GM10266 (cell line): ENCODE measurements around the gene NAGLU.

Experiments used
- DNase-seq: peaks from one replicate; pipeline ENCODE4 v3.0.0; 2012; ENCODE audit errors: extremely low spot score
- CTCF ChIP-seq: IDR thresholded peaks from 2 replicates; pipeline ENCODE4 v1.5.1; 2012; ENCODE audit warnings: mild to moderate bottlenecking, low read depth; ENCODE audit not compliant: control insufficient read depth, insufficient read depth; ENCODE audit errors: missing control alignments

Gene NAGLU

GRCh38 chr17:42577532-42578281, 41.7 kb downstream of the NAGLU start, which contains the start of gene PSMC3IP:
Gene PSMC3IP (minus strand): TSS chr17:42577729. CDS start chr17:42577686, 43 bp downstream.
- peak; percentile 95 for DNase-seq
- peak; percentile 33 for TF ChIP-seq CTCF

- peak; percentile 84 for DNase-seq
- peak; percentile 78 for TF ChIP-seq CTCF
Observed at GRCh38 chr17:42578282-42578869, 42.3 kb downstream of the NAGLU start.

GRCh38 chr17:42579794-42580551, 43.9 kb downstream of the NAGLU start:
- DNase-seq, result no peak
- no peak for TF ChIP-seq CTCF

GRCh38 chr17:42581744-42582270, 45.8 kb downstream of the NAGLU start:
- DNase-seq, result no peak
- no peak for TF ChIP-seq CTCF

- no peak for DNase-seq
- no peak for TF ChIP-seq CTCF
Observed at GRCh38 chr17:42584880-42585279, 48.8 kb downstream of the NAGLU start.

- no peak for DNase-seq
- no peak for TF ChIP-seq CTCF
Observed at GRCh38 chr17:42585353-42585752, 49.3 kb downstream of the NAGLU start.
